Neutrophil (primary cell): Measurements from ENCODE around the gene MPHOSPH6.

ENCODE experiments used
- H3K27ac ChIP-seq: fragments of 200-600 bp; sonication (generic); 2 replicates; pipeline ENCODE4 v1.5.1; 2016; ENCODE audit warnings: mild to moderate bottlenecking, moderate library complexity
- H3K27me3 ChIP-seq: fragments of 200-600 bp; sonication (generic); 2 replicates; pipeline ENCODE4 v1.6.0; 2016; ENCODE audit warnings: mild to moderate bottlenecking
- H3K36me3 ChIP-seq: fragments of 200-600 bp; sonication (generic); 2 replicates; pipeline ENCODE4 v1.5.1; 2017
- H3K4me1 ChIP-seq, 2 experiments: fragments of 200-600 bp in 1 of 2; sonication (generic) in 1 of 2; 1 replicate in 1 of 2; 2 replicates in 1 of 2; pipeline versions ENCODE4 v1.5.1 to v1.6.1; 2013 to 2016; ENCODE audit warnings: low read depth in 1 of 2, low read length in 1 of 2, mild to moderate bottlenecking in 1 of 2, moderate library complexity in 1 of 2; ENCODE audit not compliant: control insufficient read depth in 1 of 2, insufficient read depth in 1 of 2
- H3K4me3 ChIP-seq, 2 experiments: fragments of 200-600 bp in 1 of 2; sonication (generic) in 1 of 2; 1 replicate in 1 of 2; 2 replicates in 1 of 2; pipeline ENCODE4 v1.5.1; 2013 to 2016; ENCODE audit warnings: low read depth in 1 of 2, low read length in 1 of 2, mild to moderate bottlenecking in 1 of 2, moderate library complexity in 1 of 2
- H3K9me3 ChIP-seq: fragments of 200-600 bp; sonication (generic); 2 replicates; pipeline ENCODE4 v1.5.1; 2016
- CTCF ChIP-seq: fragments of 200-600 bp; sonication (generic); IDR thresholded peaks from 2 replicates; pipeline ENCODE4 v1.5.1; 2016; ENCODE audit warnings: antibody characterized with exemption

The MPHOSPH6 gene

GRCh38 chr16:82108774-82109173, 61.2 kb downstream of the MPHOSPH6 start:
- Histone ChIP-seq H3K27ac (no peak overlapping the region), H3K9me3 (no peaks in the 10 kb centered on the region), H3K27me3 (peaks cover 7% of the 10 kb centered on the region), H3K4me1 (no peaks in the 10 kb centered on the region), H3K36me3 (no peaks in the 10 kb centered on the region), H3K4me3 (no peak overlapping the region)
- TF ChIP-seq CTCF = no peak

- H3K36me3 ChIP-seq = no peaks in the 10 kb centered on the region
- no peak overlapping the region for H3K4me3 ChIP-seq
- no peak overlapping the region for H3K27ac ChIP-seq
- no peaks in the 10 kb centered on the region for H3K9me3 ChIP-seq
- H3K27me3 ChIP-seq = peaks cover 7% of the 10 kb centered on the region
- TF ChIP-seq CTCF = no peak
- H3K4me1 ChIP-seq = no peaks in the 10 kb centered on the region
Observed at GRCh38 chr16:82108100-82108499, 61.9 kb downstream of the MPHOSPH6 start.

- TF ChIP-seq CTCF = no peak
- Histone ChIP-seq H3K4me1 (no peaks in the 10 kb centered on the region), H3K9me3 (no peaks in the 10 kb centered on the region), H3K4me3 (no peak overlapping the region), H3K27ac (no peak overlapping the region), H3K27me3 (peaks cover 7% of the 10 kb centered on the region), H3K36me3 (no peaks in the 10 kb centered on the region)
Observed at GRCh38 chr16:82105107-82105506, 64.9 kb downstream of the MPHOSPH6 start.
